ENCODE data around the gene JADE2.

JADE2 gene

DNA sequence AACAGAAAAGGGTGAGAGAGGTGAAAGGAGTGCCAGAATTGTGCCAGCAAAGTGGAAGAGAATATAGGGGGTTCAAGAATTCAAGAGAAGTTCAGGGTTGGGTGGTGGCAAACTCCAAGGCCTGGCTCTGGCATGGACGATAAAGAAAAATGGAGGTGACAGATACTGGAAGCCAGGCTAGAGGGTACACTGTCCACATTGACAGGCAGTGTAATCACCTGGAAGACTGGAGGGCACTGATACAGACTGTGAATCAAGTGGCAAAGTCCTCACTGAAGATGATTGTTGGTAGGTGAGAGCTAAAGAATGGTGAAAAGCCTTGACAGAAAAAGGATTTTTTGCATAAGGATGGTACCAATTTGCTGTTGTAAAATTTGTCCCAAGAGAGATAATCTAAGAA, 100.1 kb downstream of the JADE2 start:
- DNase-seq (ENCODE audit: low read depth): no peak
- in situ Hi-C loops (cut with HindIII; ENCODE audit: low sequenced_read_pairs): no loop called here
- TF ChIP-seq, protein P1, sequence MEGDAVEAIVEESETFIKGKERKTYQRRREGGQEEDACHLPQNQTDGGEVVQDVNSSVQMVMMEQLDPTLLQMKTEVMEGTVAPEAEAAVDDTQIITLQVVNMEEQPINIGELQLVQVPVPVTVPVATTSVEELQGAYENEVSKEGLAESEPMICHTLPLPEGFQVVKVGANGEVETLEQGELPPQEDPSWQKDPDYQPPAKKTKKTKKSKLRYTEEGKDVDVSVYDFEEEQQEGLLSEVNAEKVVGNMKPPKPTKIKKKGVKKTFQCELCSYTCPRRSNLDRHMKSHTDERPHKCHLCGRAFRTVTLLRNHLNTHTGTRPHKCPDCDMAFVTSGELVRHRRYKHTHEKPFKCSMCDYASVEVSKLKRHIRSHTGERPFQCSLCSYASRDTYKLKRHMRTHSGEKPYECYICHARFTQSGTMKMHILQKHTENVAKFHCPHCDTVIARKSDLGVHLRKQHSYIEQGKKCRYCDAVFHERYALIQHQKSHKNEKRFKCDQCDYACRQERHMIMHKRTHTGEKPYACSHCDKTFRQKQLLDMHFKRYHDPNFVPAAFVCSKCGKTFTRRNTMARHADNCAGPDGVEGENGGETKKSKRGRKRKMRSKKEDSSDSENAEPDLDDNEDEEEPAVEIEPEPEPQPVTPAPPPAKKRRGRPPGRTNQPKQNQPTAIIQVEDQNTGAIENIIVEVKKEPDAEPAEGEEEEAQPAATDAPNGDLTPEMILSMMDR (IDR thresholded peaks at IDR 0.05; ENCODE audit: low read depth, low read length, missing control alignments): no peak
- H3K4me3 ChIP-seq (ENCODE audit: low read depth, low read length): no peak overlapping the region

DNA sequence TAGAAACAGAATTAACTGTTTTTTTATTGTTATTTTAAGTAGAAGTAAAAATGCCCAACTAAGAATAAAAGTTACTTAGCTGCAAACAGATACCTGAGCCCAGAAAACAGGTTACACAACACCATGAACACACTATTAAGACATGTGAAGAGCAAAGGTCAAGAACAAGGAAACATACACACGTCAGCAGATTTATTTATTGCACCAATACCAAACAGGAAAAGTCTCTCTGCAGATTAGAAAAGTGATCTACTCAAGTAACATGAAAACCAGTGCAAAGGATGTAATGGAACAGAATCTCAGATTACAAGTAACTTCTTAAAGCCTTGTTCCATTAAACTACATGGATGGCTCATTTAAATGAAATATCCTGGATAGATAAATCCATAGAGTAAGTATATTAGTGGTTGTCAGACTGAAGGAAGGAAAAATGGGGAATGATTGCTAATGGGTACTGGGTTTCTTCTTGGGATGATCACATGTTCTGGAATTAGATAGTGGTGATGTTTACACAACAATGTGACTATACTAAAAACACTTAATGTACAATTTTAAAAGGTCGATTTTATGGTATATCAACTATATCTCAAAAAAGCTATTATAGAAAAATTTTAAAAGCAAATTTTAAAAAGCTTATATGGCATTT, 101.0 kb downstream of the JADE2 start:
- TF ChIP-seq, protein P1 (IDR thresholded peaks at IDR 0.05; ENCODE audit: low read depth, low read length, missing control alignments): no peak
- in situ Hi-C loops (cut with HindIII; ENCODE audit: low sequenced_read_pairs): no loop called here
- no peak overlapping the region for H3K4me3 ChIP-seq (ENCODE audit: low read depth, low read length)

More for the DNA sequence above, 101.0 kb downstream of the JADE2 start:
- no peak for DNase-seq (ENCODE audit: low read depth)

Measured in astrocyte of the cerebellum (primary cell).